GM18861 (cell line): ENCODE measurements around the gene TSPEAR.

Source experiments
- ATAC-seq: cut with Tn5 transposase; IDR thresholded peaks from one replicate; pipeline ENCODE4 v1.9.1; 2021; ENCODE audit not compliant: unreplicated experiment

Gene TSPEAR

GRCh38 chr21:44741921-44742320, 30.5 kb upstream of the TSPEAR start:
- no peak for ATAC-seq

GRCh38 chr21:44740742-44741141, 29.4 kb upstream of the TSPEAR start:
- no peak for ATAC-seq

GRCh38 chr21:44739316-44739715, 27.9 kb upstream of the TSPEAR start:
- ATAC-seq = no peak

- no peak for ATAC-seq
Measured at GRCh38 chr21:44738621-44739020, 27.2 kb upstream of the TSPEAR start.

GRCh38 chr21:44737706-44738354, 26.5 kb upstream of the TSPEAR start:
- no peak for ATAC-seq

- no peak for ATAC-seq
Measured at GRCh38 chr21:44736291-44737004, 25.1 kb upstream of the TSPEAR start.

GRCh38 chr21:44735821-44736220, 24.4 kb upstream of the TSPEAR start:
- ATAC-seq = no peak

GRCh38 chr21:44734841-44735240, 23.5 kb upstream of the TSPEAR start:
- no peak for ATAC-seq

GRCh38 chr21:44734026-44734745, 22.8 kb upstream of the TSPEAR start:
- no peak for ATAC-seq

- ATAC-seq = no peak
Measured at GRCh38 chr21:44732956-44733355, 21.6 kb upstream of the TSPEAR start.

GRCh38 chr21:44732263-44732662, 20.9 kb upstream of the TSPEAR start:
- ATAC-seq = no peak

GRCh38 chr21:44730951-44731579, 19.7 kb upstream of the TSPEAR start:
- no peak for ATAC-seq

GRCh38 chr21:44730028-44730395, 18.6 kb upstream of the TSPEAR start:
- ATAC-seq = no peak

- ATAC-seq = no peak
Measured at GRCh38 chr21:44729336-44730027, 18.1 kb upstream of the TSPEAR start.

- no peak for ATAC-seq
Measured at GRCh38 chr21:44728716-44729115, 17.3 kb upstream of the TSPEAR start.

GRCh38 chr21:44727757-44728156, 16.4 kb upstream of the TSPEAR start:
- ATAC-seq = no peak

GRCh38 chr21:44727321-44727720, 15.9 kb upstream of the TSPEAR start:
- no peak for ATAC-seq

GRCh38 chr21:44726826-44727225, 15.5 kb upstream of the TSPEAR start:
- no peak for ATAC-seq

GRCh38 chr21:44724926-44725325, 13.6 kb upstream of the TSPEAR start:
- ATAC-seq = no peak

GRCh38 chr21:44724196-44724595, 12.8 kb upstream of the TSPEAR start:
- no peak for ATAC-seq
